Progenitor cell of endocrine pancreas (in vitro differentiated cells): ENCODE results near the gene OR10W1. TPM values are rescaled to one million over a fixed set of nuclear protein-coding genes. Genes with fewer than 3 reads are reported as not detected.

Source experiments
- DNase-seq: peaks from one replicate; pipeline ENCODE4 v3.0.0; 2021; ENCODE audit warnings: low spot score; ENCODE audit not compliant: unreplicated experiment
- H3K27ac Mint-ChIP-seq: 2 replicates; pipeline ENCODE4 v1.8.0; 2021; ENCODE audit warnings: mild to moderate bottlenecking, moderate library complexity, mixed read lengths
- H3K27me3 Mint-ChIP-seq: 2 replicates; pipeline ENCODE4 v1.8.0; 2021; ENCODE audit warnings: mixed read lengths
- H3K36me3 Mint-ChIP-seq: 2 replicates; pipeline ENCODE4 v1.8.0; 2022; ENCODE audit warnings: mixed read lengths; ENCODE audit not compliant: insufficient read depth
- H3K4me1 Mint-ChIP-seq: 2 replicates; pipeline ENCODE4 v1.8.0; 2021; ENCODE audit warnings: low read depth, mixed read lengths
- H3K4me3 Mint-ChIP-seq: 2 replicates; pipeline ENCODE4 v1.8.0; 2021; ENCODE audit warnings: low read depth, mild to moderate bottlenecking, moderate library complexity, mixed read lengths
- H3K9me3 Mint-ChIP-seq: 2 replicates; pipeline ENCODE4 v1.8.0; 2021; ENCODE audit warnings: low read depth, mixed read lengths
- CTCF ChIP-seq: fragments of 200-600 bp; sonication (generic); IDR thresholded peaks from one replicate; pipeline ENCODE4 v1.5.0; 2021; ENCODE audit warnings: antibody characterized with exemption, mild to moderate bottlenecking; ENCODE audit not compliant: unreplicated experiment
- total RNA-seq: library from RNA; stranded (reverse); gene quantifications from 2 replicates; pipeline ENCODE4 v1.2.1, GENCODE V29; 2021

OR10W1 gene
- total RNA-seq, 1 donor from 2014 or later, result not detected

- no peak for DNase-seq
- Mint-ChIP-seq H3K4me1 (no peaks in the 10 kb centered on the region), H3K36me3 (no peaks in the 10 kb centered on the region), H3K4me3 (no peak overlapping the region), H3K9me3 (peaks cover 18% of the 10 kb centered on the region), H3K27me3 (no peaks in the 10 kb centered on the region), H3K27ac (no peak overlapping the region)
- TF ChIP-seq CTCF, result no peak
Measured at GRCh38 chr11:58254936-58255335, 13.1 kb downstream of the OR10W1 start.

DNA sequence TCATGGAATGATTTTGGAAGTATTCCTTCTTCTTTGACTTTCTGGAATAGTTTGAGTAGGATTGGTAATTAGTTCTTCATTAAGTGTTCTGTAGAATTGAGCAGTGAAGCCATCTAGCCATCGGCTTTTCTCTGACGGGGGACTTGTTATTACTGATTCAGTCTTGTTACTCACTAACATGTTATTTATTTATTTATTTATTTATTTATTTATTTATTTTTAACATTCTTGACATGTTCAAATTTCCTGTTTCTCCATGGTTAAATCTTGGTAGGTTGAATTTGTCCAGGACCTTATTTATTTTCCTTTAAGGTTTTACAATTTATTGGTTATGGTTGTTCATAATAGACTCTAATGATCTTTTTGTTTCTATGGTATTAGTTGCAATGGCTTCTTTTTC lies 24.1 kb downstream of the OR10W1 start:
- no peak for DNase-seq
- no peak overlapping the region for H3K4me3 Mint-ChIP-seq
- no peak overlapping the region for H3K27ac Mint-ChIP-seq
- H3K36me3 Mint-ChIP-seq, result no peaks in the 10 kb centered on the region
- no peaks in the 10 kb centered on the region for H3K4me1 Mint-ChIP-seq
- peaks cover 36% of the 10 kb centered on the region for H3K9me3 Mint-ChIP-seq
- H3K27me3 Mint-ChIP-seq, result no peaks in the 10 kb centered on the region
- TF ChIP-seq CTCF, result no peak

DNA sequence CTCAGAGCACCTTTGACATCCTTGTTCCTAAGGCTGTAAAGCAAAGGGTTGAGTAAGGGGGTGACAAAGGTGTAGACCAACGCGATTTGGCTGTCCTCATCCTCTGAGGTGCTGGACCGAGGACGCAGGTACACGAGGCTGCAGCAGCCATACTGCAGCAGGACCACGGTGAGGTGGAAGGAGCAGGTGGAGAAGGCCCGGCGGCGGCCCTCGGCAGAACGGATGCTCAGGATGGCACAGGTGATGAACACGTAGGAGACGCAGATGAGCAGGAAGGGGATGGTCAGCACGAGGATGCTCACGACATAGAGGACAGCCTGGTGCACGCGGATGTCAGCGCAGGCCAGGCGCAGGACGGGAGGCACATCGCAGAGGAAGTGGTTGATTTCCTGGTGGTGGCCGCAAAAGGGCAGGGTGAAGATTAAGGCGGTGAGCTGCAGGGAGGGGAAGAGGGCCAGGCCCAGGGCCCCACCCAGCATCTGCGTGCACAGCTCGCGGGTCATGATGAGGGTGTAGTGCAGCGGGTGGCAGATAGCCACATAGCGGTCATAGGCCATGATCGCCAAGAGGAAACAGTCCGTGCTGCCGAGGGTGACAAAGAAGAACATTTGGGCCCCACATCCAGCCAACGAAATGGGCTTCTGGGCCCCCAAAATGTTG lies 40.0 kb downstream of the OR10W1 start:
- Mint-ChIP-seq H3K4me3 (no peak overlapping the region), H3K36me3 (no peaks in the 10 kb centered on the region), H3K27ac (peak overlapping the region; percentile 73), H3K9me3 (peaks cover 9% of the 10 kb centered on the region), H3K27me3 (no peaks in the 10 kb centered on the region), H3K4me1 (no peaks in the 10 kb centered on the region)
- no peak for DNase-seq
- TF ChIP-seq CTCF, result no peak

GRCh38 chr11:58222721-58223120 lies 45.3 kb downstream of the OR10W1 start:
- Mint-ChIP-seq H3K27ac (no peak overlapping the region), H3K9me3 (peaks cover under 1% of the 10 kb centered on the region), H3K27me3 (no peaks in the 10 kb centered on the region), H3K4me1 (no peaks in the 10 kb centered on the region), H3K4me3 (no peak overlapping the region), H3K36me3 (no peaks in the 10 kb centered on the region)
- no peak for DNase-seq
- no peak for TF ChIP-seq CTCF

Other genes with a start within 250 kb of the OR10W1 start
- not detected in 2 replicates for gene OR9Q1, start 244.4 kb downstream of the OR10W1 start, total RNA-seq
- not detected in 2 replicates for gene OR6Q1, start 237.3 kb downstream of the OR10W1 start, total RNA-seq
- gene OR9I1, start 142.7 kb downstream of the OR10W1 start, total RNA-seq, result not detected in 2 replicates
- gene OR9Q2, start 79.2 kb downstream of the OR10W1 start, total RNA-seq, result not detected in 2 replicates
- not detected in 2 replicates for gene OR1S2, start 64.1 kb downstream of the OR10W1 start, total RNA-seq
- not detected in 2 replicates for gene OR1S1, start 55.5 kb downstream of the OR10W1 start, total RNA-seq
- not detected in 2 replicates for gene OR10Q1, start 39.3 kb downstream of the OR10W1 start, total RNA-seq
- not detected in 2 replicates for gene OR5B17, start 90.8 kb upstream of the OR10W1 start, total RNA-seq
- not detected in 2 replicates for gene OR5B3, start 138.6 kb upstream of the OR10W1 start, total RNA-seq
- gene OR5B2, start 159.9 kb upstream of the OR10W1 start, total RNA-seq, result not detected in 2 replicates
- gene OR5B12, start 174.0 kb upstream of the OR10W1 start, total RNA-seq, result not detected in 2 replicates
- gene OR5B21, start 239.8 kb upstream of the OR10W1 start, total RNA-seq, result not detected in 2 replicates